ENCODE data around the gene FHL5. TPM values are rescaled to one million over a fixed set of nuclear protein-coding genes. Genes with fewer than 3 reads are reported as not detected.

FHL5 gene
- total and polyA plus RNA-seq, 7 donors: 2.4 to 17.2 (median 7.1) TPM

DNA sequence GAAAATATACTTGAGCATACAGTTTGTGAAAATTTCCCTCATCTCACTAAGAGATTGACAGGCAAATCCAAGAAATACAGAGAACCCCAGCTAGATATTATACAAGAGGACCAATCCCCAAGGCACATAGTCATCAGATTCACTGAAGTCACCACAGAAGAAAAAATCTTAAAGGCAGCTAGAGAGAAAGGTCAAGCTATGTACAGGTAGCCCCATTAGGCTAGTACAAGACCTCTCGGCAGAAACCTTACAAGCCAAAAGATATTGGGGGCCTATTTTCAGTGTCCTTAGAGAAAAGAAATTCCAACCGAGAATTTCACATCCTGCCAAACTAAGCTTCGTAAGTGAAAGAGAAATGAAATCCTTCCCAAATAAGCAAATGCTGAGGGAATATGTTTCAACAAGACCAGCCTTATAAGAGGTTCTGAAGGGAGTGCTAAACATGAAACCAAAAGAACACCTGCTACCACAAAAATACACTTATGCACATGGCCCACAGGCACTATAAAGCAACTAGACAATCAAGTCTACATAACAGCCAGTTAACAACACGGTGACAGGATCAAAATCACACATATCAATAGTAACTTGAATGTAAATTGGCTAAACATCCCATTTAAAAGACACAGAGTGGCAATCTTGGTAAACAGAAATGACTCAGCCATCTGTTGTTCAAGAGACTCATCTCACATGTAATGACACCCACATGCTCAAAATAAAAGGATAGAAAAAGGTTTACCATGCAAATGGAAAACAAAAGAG, 96.3 kb downstream of the FHL5 start:
- Histone ChIP-seq H3K27me3 (ENCODE audit: insufficient read depth in 3 of 3, low read length in 2 of 3) (no peaks in the 10 kb centered on the region), H3K4me1 (no peaks in the 10 kb centered on the region), H3K27ac (no peak overlapping the region), H3K9me3 (peaks cover 7% of the 10 kb centered on the region), H3K4me3 (no peak overlapping the region), H3K36me3 (ENCODE audit: insufficient read depth in 1 of 2, low read depth in 1 of 2) (no peaks in the 10 kb centered on the region)
- intact Hi-C loops (cut with DNase I): no loop called here
- ATAC-seq: no peak
- 71 to 72% (median 71%) methylated on average over 4 of the region's 4 CpGs for WGBS, 3 donors
- DNase-seq: no peak
- no peak for TF ChIP-seq CTCF (IDR thresholded peaks at IDR 0.05)

Other genes starting within 250 kb of the FHL5 start
- gene UFL1, start 41.3 kb upstream of the FHL5 start, total RNA-seq: 10 to 100 TPM; 24.7 to 26.7 (median 25.9) TPM
- 10 to 100 TPM in 2 of 3 donors, 1 to 10 TPM in 1; 7.9 to 23.6 (median 14.9) TPM for gene UFL1, start 41.3 kb upstream of the FHL5 start, polyA plus RNA-seq

Data from psoas muscle (tissue), 8 donors.